CD4-positive, alpha-beta T cell treated with Interleukin-4 for 4 hours (primary cell): ENCODE measurements around the gene COPZ1.
"Not testable (repeated sequence)": the region's sequence is repeated elsewhere in the genome, so short reads cannot be mapped to it uniquely, and the experiment has no call there.

Experiments used
- DNase-seq: peaks from one replicate; pipeline ENCODE4 v3.0.0-alpha.2; 2020

The COPZ1 gene

GRCh38 chr12:54294953-54295566, 29.9 kb upstream of the COPZ1 start:
- no peak for DNase-seq

DNA sequence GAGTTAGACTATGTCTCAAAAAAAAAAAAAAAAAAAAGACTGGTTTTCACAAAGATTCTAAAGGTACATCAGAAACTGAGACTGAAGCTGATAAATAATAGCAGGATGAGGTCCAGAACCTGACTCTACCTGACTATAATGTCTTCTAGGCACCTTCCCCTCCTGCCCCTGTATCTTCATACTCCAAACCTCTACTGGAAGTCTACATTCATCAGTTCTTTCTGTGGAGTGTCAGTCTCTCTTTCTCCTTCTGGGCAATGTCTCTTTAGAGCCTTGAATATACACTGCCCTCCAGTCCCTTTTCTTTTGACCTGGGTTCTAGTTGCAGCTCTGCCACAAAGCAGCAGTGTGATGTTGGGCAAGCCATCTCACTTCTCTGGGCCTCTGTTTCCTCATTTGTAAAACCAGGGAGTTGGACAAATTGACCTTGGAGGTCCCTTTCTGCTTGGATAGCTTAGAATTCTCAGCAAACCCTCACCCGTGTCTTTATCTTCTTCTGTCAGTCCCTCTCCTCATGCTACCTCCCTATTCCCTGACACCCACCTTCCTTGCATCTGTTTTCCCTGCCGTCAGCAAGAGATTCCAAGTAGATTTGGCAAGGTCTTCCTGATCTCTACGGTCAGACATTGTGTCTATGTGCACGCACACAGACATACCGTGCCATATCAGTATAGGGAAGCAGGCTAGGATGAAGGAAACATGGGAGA, 28.4 kb upstream of the COPZ1 start:
- no peak for DNase-seq

DNA sequence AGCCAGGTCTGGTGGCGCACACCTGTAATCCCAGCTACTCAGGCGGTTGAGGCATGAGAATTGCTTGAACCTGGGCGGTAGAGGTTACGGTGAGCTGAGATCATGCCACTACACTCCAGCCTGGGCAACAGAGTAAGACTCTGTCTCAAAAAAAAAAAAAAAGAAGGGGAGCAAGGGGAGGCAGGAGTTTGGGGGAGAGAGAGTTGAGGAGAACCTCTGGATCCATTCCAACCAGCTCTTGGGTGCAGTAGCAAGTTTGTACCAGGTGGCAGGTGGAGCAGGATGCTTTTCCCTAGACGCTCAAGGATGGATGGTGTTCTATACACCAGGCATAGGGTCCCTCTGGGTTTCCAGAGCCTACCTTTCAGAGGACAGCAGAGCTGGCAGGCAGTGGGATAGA, 26.0 kb upstream of the COPZ1 start:
- no peak for DNase-seq

- DNase-seq = no peak
These were observed 25.3 kb upstream of the COPZ1 start for GRCh38 chr12:54299515-54300224.

DNA sequence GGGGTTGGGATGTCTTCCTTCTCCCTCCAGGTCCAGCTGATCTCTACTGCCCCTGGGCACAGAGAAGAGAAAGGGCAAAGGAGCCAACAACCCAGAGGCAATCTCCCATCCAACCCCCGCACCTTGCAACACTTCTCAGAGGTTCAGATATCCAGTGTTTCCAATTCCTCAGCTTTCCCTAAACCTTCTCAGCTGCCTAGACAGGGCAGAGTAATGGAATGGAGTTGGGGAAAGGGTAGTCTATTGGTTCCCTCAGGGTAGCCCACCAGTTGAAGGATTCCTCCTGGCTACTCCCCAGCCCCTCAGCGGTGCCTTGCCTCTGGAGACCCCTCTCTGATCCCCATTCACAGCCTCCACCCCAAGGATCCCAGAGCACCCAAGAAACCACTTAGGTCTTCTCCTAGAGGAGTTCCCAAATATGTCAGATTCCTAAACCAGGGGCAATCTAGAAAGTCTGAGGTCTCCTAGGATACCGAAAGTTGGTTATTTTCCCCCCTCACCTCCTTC, 24.7 kb upstream of the COPZ1 start:
- DNase-seq = no peak

- no peak for DNase-seq
These were observed 24.1 kb upstream of the COPZ1 start, which contains the start of gene NFE2 for GRCh38 chr12:54300732-54301427. Gene NFE2 (minus strand): TSS chr12:54301015. CDS start chr12:54295248, 5,767 bp downstream.

- DNase-seq = no peak
These were observed 23.4 kb upstream of the COPZ1 start for GRCh38 chr12:54301428-54302048.

DNA sequence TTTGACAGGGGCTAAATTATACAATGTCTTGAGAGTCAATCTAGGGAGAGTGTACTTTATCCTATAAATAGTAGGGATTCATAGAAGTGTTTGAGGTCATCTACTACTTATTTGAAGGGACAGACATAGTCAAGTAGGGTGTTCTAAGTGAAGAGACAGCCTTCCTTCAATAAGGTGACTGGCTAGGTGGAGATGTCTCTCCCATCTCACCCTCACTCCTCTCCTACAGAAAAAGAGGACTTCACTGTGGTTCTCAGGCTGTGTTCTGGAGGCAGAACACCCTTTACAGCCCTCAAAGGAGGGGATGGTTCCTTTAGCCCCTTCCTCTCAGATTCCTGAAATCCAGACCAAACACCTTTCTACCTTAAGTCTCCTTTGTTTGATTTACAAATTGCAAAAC, 21.3 kb upstream of the COPZ1 start:
- no peak for DNase-seq

DNA sequence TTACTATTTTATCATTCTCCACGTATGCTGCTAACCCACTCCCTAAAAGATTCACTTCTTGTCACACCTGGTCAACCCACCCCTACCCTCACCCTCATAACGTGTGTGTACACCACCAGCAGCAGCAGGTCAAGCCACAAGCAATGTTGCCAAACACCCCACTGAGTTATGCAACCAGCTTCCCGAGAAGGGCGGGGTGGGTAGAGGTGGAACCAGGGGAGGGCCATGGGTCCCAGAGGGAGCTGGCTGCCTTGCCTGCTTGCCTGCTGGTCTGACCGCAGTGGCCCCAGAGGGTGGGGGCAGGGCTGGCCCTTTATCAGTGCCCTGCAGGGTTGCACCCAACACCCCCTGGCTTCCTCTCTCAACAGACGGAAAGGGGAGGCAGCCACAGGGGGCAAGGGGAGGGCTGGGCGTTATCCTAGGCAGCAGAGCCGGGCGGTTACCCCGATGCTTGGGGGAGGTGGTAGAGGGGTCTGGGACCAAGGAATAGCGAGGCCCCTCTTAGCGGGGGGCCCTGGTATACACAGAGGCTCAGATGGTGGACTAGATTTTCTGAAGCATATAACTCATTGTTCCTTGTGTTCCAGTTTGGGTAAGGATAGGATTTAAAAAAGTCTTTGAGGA, 20.6 kb upstream of the COPZ1 start:
- peak; percentile 48 for DNase-seq

GRCh38 chr12:54306925-54307741, 17.8 kb upstream of the COPZ1 start:
- DNase-seq = peak; percentile 41

- no peak for DNase-seq
These were observed 13.9 kb upstream of the COPZ1 start for GRCh38 chr12:54311051-54311450.

GRCh38 chr12:54312309-54312708, 12.6 kb upstream of the COPZ1 start:
- not testable (repeated sequence) for DNase-seq

DNA sequence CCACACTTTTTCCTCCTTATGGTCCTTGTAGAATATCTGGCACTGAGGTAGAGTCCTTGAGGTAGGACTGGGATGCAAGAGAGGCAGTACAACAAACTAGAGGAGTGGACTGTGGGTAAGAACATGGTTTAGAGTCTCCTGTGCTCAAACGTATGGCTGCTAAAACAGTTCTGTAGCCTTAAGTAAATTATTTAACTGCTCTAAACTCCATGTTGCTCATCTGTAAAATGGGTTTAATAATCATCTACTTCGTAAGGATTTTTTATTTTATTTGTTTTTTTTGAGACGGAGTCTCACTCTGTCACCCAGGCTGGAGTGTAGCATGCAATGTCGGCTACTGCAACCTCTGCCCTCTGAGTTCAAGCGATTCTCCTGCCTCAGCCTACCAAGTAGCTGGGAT, 3.6 kb upstream of the COPZ1 start:
- no peak for DNase-seq

- not testable (repeated sequence) for DNase-seq
These were observed 645 bp downstream of the COPZ1 start for GRCh38 chr12:54325442-54326109.

DNA sequence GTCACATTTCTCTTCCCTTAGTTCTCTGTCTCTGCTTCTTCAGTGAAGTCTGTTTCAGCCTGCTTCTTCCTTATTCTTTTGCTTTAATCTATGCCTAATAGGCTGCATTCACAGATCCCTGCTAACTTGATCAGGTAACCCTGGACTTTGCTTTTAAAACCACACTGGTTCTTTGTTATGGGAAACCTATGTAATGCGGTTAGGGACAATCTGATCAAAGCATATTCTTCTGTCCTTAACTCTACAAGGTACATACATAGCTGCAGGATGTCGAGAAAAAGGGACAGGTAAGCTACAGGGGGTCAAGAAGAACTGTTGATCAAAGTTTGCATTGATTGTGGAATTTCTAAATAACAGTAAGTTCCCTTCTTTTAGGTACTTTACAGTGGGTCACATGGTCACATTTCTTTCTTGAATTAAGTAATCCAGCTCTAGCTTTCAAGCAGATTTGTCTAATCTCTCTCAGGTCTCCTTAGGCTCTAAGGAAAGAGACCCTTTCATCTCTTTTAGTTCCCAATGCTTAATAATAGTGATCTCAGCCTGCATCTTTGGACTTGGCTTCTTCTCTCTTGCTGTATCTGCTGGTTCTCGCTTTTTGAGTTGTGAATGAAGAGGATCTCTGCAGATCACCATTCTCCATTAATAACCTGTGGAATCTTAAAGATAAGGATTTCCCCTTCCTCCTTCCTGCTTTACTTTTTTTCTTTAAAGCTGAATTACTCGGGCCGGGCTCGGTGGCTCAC, 3.8 kb downstream of the COPZ1 start:
- no peak for DNase-seq

DNA sequence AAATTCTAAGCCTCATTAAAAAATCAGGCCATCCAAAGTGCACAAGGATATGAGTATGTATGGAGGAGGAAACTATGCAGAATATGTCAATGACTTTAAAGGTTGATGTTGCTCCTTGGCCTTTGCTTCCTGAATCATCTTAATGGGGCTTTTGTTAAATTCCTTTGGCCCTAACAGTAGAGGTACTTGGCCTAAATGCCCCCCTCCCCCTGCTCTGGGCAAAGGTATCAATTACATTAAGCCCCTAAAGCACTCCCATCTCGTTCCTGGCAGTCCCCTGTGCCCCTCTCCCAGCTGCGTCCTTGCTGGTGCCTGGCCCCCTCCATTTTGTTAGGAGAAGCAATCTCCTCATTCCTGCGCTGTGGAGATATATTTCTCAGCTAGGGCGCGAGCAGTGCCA, 4.8 kb downstream of the COPZ1 start:
- DNase-seq = no peak

- DNase-seq = no peak
These were observed 5.5 kb downstream of the COPZ1 start for GRCh38 chr12:54330442-54330841.

GRCh38 chr12:54331461-54331860, 6.5 kb downstream of the COPZ1 start:
- DNase-seq = no peak

GRCh38 chr12:54333420-54334034, 8.6 kb downstream of the COPZ1 start:
- no peak for DNase-seq
